ENCODE measurements around the gene PRSS33.

Gene PRSS33

DNA sequence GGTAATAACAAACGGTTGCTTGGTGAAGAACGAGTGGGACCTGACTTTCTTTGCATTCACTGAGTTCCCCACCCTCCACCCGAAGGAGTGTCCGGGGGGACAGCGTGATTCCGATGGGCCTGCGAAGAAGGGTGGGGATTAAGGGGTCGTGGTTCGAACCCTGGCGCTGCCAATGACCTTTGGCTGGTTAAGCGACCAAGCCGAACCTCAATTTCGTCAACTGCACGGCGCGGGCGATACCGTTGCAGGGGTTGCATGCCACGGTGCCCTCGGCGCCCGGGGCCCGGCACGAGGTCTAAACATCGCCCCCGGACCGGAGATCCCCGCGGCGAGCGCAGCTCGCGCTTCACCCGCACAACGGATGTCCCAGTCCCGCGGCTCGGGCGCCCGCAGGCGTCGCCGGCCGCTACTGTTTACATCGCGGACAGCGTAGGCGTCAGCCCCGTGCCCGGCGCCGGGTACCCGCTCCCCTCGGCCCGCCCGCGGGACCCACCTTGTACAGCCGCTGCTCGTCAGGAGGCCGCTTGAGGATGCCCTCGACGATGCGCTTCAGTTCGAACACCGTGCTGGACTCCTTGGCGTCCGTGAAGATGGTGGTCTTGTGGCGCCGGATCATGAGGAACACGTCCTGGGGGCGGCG lies 10.7 kb downstream of the PRSS33 start:
- no peak for DNase-seq (ENCODE audit: low spot score)

GRCh38 chr16:2775765-2776499 lies 11.4 kb downstream of the PRSS33 start:
- no peak for DNase-seq (ENCODE audit: low spot score)

DNA sequence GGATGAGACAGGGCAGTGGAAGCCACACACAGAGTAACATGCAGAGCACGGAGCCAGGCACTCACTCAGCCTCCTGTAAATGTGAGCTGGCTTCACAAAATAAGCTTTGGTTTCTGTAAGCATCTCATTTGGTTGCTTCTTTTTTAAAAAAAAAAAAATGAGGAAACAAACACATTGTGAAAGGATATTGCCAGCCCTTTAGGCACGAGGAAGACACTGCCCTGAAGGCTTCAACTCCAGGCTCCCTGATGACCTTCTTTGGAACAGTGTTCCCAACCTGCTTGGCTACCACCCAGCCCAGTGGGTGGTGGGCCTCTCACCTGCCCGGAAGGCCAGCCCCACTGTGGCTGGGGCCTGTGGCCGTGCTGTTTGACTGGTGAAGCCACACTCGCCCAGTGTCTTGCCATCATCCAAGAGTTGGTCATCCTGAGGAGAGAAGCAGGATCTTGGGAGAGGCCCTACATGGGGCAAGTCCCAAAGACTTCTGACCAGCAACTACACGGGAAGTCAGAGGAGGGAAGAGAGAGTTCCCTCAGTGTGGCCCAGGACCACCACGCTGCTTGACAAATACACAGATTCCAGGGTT lies 12.1 kb downstream of the PRSS33 start:
- DNase-seq (ENCODE audit: low spot score): no peak

DNA sequence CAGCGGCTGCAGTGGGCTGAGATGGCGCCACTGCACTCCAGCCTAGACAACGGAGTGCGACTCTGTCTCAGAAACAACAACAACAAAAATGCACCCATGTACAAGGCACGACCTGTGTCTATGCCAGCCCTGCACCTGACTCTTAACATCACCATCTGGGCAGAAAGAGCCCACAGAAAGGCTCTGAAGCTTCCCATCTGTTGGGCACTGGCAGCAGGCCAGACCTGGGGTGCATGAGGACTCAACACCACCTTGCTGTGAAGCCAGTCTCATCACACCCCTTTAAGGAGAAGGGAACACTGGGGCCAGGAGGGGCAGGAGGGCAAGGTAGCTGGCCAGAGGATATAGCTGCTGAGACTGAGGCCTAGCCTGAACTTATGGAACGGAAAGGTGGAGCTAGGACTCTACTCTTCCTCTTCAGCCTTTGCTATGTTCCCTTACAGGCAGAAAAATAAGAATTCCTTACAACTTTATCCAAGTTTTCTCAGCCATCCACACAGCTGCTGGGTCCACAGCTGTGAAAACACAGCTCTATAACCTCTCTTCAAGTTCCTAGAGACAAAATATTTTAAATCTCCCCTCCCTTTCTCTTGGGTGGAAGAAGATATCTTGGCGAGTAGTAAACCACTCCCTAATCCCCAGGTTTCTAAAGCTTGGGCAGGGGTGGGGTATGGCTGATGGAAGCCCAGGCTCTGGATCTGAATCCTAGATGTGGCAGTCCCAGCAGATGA lies 13.0 kb downstream of the PRSS33 start:
- no peak for DNase-seq (ENCODE audit: low spot score)

DNA sequence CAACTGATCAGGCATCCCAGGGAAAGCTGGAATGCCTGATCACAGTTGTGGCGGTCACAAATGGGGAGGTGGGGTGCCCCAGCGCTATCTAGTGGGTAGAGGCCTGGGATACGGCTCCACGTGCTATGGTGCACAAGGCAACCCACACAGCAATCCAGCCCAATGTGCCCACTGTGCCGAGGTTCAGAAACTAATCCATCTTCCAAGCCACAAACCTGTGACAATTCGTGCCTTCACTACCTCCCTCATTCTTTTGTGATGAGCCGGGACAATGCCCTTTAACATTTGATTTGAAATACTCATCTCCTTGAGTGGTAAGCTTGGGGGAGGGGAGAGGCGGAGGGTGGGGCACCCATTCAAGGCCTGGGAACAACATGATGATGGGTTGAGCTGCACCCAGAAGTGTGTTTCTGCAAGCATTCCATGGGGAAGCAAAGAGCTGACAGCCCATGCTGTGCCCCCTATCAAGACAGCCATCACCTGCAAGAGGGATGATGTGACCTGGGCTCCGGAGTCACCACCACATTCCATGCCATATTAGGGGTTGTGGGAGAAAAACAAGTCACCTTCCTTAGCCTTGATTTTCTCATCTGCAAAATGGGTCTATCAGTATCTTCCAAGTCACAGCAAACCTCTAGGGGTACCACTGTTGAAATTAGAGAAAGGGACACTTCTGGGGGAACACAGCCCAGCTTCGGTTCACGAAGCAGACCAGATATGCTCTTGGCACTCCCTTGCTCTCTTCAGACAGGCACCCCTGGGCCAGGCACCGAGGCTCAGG lies 14.0 kb downstream of the PRSS33 start:
- DNase-seq (ENCODE audit: low spot score): no peak

GRCh38 chr16:2771496-2772402 lies 15.6 kb downstream of the PRSS33 start:
- DNase-seq (ENCODE audit: low spot score): no peak

- DNase-seq (ENCODE audit: low spot score): no peak
Measured at GRCh38 chr16:2770057-2770951, 17.1 kb downstream of the PRSS33 start.

DNA sequence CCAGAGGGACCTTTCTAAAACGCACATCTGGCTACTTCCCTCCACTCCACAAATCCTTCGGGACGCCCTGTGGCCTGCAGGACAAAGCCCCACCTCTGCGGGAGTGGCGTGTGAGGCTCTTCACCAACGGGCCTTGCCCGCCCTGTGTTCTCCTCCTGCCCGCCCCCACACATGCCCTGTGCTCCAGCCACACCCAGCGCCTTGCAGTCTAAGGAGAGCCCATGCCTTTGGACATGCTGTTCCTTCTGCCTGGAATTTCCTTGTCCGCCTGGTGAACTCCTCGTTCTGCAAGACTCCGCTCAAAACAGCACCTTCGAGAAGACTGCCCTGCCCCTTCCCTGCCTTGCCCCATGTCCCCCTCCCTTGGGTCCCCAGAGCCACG lies 17.7 kb downstream of the PRSS33 start:
- no peak for DNase-seq (ENCODE audit: low spot score)

DNA sequence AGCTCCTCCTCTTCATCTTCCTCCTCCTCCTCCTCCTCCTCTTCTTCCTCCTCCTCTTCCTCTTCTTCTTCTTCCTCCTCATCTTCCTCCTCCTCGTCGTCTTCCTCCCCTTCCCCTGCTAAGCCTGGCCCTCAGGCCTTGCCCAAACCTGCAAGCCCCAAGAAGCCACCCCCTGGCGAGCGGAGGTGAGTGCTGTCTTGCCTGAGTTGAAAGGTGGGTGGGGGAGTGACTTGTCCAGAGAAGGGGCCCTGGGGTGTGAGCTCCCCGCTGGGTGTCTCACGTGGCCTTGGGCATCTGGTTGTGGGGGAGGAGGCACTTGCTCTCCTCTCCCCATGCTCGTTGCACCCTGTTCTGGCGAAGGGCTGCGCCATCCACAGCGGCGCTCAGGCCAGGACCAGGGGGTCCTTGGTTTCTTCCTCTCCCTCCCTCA lies 18.2 kb downstream of the PRSS33 start:
- DNase-seq (ENCODE audit: low spot score): no peak

DNA sequence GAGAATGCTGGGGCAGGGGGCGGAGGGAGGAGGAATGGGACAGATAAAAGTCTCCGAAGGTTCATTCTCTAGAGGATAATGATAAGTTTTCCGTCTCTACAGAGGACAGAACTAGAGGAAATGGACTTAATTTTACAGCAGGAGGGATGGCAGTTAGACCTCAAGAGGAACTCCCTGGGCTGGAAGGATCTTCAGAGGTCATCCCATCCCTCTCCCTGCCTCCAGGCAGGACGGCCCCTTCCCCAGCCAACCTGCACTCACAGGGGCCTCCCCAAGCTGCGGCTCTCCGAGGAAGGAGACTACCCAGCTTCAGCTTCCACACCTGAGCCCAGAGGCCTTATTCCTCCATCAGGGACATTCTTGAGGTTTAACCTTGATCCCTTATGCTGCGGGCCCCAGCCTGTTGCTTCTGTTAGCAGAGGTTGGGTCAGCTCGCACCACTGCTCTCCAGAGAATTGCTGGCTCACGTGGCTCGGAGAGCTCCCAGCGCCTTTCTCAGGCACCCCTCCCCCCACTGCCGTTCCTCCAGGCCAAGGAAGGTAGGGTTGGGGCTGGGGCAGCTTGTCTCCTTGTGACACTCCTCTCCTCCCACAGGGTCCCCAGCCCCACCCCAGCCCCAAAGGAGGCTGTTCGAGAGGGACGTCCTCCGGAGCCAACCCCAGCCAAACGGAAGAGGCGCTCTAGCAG lies 18.8 kb downstream of the PRSS33 start:
- no peak for DNase-seq (ENCODE audit: low spot score)

DNA sequence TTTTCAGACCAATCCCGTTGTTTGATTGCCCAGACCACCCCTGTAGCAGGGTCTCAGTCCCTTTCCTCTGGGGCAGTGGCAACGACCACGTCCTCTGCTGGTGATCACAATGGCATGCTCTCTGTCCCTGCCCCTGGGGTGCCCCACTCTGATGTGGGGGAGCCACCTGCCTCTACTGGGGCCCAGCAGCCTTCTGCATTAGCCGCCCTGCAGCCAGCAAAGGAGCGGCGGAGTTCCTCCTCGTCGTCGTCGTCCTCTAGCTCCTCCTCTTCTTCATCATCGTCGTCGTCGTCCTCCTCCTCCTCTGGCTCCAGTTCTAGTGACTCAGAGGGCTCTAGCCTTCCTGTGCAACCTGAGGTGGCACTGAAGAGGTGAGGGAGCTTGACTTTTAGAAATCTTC lies 19.5 kb downstream of the PRSS33 start:
- no peak for DNase-seq (ENCODE audit: low spot score)

DNA sequence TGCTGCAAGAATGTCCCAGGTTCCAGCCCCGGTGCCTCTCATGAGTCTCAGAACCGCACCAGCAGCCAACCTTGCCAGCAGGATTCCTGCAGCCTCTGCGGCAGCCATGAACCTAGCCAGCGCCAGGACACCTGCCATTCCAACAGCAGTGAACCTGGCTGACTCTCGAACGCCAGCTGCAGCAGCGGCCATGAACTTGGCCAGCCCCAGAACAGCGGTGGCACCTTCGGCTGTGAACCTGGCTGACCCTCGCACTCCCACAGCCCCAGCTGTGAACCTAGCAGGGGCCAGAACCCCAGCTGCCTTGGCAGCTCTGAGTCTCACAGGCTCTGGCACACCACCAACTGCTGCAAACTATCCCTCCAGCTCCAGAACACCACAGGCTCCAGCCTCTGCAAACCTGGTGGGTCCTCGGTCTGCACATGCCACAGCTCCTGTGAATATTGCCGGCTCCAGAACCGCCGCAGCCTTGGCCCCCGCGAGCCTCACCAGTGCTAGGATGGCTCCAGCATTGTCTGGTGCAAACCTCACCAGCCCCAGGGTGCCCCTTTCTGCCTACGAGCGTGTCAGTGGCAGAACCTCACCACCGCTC lies 20.1 kb downstream of the PRSS33 start:
- no peak for DNase-seq (ENCODE audit: low spot score)

- no peak for DNase-seq (ENCODE audit: low spot score)
Measured at GRCh38 chr16:2766430-2767139, 20.8 kb downstream of the PRSS33 start.

GRCh38 chr16:2765462-2766404 lies 21.6 kb downstream of the PRSS33 start:
- DNase-seq (ENCODE audit: low spot score): no peak

- DNase-seq (ENCODE audit: low spot score): no peak
Measured at GRCh38 chr16:2764718-2765117, 22.6 kb downstream of the PRSS33 start.

- no peak for DNase-seq (ENCODE audit: low spot score)
Measured at GRCh38 chr16:2763173-2763572, 24.2 kb downstream of the PRSS33 start.

DNA sequence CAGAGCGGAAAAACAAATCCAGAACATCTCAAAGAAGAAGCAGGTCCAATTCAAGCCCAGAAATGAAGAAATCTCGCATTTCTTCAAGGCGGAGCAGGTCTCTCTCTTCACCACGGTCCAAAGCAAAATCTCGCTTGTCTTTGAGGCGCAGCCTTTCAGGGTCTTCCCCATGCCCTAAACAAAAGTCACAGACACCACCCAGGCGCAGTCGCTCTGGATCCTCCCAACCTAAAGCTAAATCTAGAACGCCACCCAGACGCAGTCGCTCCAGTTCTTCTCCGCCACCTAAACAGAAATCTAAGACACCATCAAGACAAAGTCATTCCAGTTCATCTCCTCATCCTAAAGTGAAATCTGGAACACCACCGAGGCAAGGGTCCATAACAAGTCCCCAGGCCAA lies 24.6 kb downstream of the PRSS33 start:
- DNase-seq (ENCODE audit: low spot score): no peak

Measured in ecto neural progenitor cell (in vitro differentiated cells).